OCI-LY1 (cell line): ENCODE measurements around the gene FAM204A.
A peak's percentile ranks its signal among the peaks of the same experiment; 100 is the strongest.

Source experiments
- EZH2 ChIP-seq: fragments of 200-600 bp; sonication (generic), shearing (Covaris generic); IDR thresholded peaks from 2 replicates; pipeline ENCODE4 v1.8.0; 2017; ENCODE audit warnings: borderline replicate concordance, mixed run types, mild to moderate bottlenecking, antibody characterized with exemption, low read length, moderate library complexity, mixed read lengths
- TF ChIP-seq, protein P1 (sequence below): fragments of 200-600 bp; sonication (generic), shearing (Covaris generic); IDR thresholded peaks from 2 replicates; pipeline ENCODE4 v1.5.1; 2017; ENCODE audit warnings: mild to moderate bottlenecking, antibody characterized with exemption, low read length, moderate library complexity, mixed read lengths

DNA sequence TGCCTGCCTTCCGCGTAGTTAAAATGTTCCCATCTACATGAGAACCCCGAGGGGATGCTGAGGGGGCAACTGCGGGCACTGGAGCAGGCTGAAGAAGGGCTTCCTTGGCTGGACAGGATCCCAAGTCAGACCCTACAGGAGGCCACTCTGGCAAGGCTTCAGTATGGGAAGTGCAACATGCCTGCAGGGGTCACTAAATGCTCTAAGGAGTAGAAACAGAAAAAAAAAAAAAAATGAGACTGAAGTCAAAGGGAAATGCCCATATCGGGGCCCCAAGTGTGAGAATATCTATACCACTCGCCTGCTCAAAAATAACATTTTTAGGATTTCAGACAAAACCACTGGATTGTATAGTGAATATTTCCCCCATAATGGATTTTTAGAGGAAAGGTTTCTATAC, 33.5 kb downstream of the FAM204A start:
- TF ChIP-seq, protein P1, sequence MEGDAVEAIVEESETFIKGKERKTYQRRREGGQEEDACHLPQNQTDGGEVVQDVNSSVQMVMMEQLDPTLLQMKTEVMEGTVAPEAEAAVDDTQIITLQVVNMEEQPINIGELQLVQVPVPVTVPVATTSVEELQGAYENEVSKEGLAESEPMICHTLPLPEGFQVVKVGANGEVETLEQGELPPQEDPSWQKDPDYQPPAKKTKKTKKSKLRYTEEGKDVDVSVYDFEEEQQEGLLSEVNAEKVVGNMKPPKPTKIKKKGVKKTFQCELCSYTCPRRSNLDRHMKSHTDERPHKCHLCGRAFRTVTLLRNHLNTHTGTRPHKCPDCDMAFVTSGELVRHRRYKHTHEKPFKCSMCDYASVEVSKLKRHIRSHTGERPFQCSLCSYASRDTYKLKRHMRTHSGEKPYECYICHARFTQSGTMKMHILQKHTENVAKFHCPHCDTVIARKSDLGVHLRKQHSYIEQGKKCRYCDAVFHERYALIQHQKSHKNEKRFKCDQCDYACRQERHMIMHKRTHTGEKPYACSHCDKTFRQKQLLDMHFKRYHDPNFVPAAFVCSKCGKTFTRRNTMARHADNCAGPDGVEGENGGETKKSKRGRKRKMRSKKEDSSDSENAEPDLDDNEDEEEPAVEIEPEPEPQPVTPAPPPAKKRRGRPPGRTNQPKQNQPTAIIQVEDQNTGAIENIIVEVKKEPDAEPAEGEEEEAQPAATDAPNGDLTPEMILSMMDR, result 0 out of 2 replicates have a peak, but pooled peaks have one; percentile 14
- TF ChIP-seq EZH2, result no peak
